NOMO-1 treated with DMSO at 0.1 percent for 48 hours (cell line): Measurements from ENCODE around the gene WDR87.
A peak's percentile ranks its signal among the peaks of the same experiment; 100 is the strongest.
"Not testable (repeated sequence)": the region's sequence is repeated elsewhere in the genome, so short reads cannot be mapped to it uniquely, and the experiment has no call there.

ENCODE experiments used
- DNase-seq: peaks from one replicate; lab custom pipeline; 2025; ENCODE audit not compliant: unreplicated experiment; lab: John Stamatoyannopoulos, UW

The WDR87 gene

DNA sequence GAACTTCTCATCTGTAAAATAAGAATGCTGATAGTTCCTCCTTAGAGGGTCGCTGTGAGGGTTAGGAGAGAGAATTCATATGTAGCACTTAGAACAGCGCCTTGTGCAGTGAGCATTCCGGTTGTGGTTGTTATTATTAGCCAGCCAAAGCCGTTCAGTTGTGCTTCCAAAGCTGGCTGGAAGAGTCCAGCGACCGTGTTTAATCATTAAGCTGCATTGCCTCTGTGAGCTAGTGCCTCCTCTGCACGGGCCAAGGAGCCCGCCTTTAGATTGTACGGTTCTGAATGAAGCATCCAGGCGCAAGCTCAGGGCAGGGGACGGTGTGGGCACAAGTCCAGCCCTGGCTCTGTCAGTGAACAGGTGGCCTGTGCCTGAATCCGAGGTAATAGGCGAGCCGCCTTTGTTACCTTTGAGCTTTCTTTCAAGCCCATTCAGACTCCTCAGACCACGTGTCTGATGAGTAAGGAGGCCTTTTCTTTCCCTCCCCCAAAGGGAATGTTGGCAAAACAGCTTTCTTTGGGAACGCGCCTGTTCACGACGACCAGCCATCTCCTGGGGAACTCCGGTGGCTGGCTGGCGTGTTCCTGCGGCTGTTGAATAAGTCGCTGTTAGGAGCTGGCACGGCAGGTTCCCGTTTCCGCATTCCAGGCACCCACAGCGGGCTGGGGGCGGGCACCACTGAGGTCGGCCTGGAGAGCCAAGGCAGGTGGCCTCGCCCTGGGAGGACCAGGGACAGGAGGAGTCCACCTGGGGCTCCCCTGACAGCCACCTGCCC is 25.7 kb upstream of the WDR87 start:
- peak; percentile 43 for DNase-seq

GRCh38 chr19:37930416-37930815 is 24.0 kb upstream of the WDR87 start:
- DNase-seq = no peak

DNA sequence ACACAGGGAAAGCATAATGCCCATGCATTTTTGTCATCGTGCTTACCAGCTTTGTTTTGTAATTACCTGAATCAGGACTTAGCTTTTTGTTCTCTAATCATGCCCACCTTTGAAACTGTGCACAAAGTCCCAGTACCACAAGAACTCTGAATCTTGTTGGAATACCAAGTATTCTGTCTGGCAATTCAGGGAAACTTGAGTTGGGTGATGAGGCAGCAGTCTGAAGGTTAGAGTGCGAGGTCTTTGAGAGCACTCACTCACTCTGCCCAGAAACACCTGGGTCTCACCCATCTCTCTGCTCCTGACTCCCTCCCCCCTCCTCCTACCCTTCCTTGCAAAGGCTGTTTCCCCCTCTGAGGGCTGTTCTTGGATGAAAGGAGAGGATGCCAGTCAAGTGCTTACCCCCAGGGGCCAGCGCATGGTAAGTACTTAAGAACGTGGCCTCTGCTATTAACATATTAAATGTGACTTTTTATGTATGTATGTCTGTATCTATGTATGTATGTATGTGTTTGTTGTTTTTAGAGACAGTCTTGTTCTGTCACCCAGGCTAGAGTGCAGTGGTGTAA is 23.0 kb upstream of the WDR87 start:
- DNase-seq = no peak

DNA sequence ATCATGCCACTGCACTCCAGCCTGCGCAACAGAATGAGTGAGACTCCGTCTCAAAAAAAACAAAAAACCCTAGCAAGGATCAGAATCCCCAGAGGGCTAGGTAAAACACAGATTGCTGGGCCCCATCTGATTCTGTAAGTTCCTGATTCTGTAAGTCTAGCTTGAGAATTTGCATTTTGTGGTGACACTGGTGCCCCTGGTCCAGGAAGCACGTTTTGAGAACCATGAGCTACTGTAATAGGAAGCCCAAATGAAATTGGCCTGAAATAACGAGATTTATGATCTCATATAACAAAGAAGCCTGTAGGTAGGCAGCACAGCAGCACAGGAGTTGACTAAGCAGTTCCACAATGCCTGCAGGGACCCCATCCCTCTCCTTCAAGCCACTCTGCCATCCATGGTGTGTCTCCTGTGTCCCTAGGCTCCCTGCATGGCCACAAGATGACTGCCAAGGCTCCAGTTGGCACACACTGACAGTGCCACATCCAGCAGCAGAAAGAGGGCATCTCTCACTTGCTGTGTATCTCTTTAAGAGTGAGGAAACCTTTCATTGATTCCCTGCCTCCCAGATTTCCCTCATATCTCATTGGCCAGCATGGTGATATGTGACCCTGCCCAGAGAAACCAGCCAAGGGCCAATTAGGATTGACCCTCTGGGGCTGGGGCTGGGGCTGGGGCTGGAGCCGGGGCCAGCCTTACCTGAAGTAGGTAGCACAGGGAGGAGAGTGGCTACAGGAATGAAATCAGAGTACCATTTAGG is 22.3 kb upstream of the WDR87 start:
- DNase-seq = peak; percentile 92

DNA sequence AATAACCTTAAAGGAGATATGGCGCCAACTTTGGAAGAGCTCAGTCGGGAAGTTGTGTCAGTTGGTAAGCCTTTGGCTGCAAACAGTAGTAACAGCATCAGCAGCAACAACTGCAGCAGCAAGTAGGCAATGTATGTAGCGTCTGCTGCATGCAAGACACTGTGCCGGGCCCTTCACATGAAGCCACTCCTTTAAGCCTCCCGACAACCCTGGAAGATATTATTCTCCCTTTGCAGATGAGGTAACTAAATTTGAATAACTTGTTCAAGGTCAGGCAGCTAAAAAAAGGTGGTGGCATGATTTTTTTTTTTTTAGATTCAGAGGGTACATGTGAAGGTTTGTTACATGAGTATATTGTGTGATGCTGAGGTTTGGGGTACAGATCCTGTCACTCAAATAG is 20.3 kb upstream of the WDR87 start:
- no peak for DNase-seq

- DNase-seq = no peak
These were observed 19.9 kb upstream of the WDR87 start for GRCh38 chr19:37926255-37926654.

- no peak for DNase-seq
These were observed 18.8 kb upstream of the WDR87 start for GRCh38 chr19:37925212-37925611.

DNA sequence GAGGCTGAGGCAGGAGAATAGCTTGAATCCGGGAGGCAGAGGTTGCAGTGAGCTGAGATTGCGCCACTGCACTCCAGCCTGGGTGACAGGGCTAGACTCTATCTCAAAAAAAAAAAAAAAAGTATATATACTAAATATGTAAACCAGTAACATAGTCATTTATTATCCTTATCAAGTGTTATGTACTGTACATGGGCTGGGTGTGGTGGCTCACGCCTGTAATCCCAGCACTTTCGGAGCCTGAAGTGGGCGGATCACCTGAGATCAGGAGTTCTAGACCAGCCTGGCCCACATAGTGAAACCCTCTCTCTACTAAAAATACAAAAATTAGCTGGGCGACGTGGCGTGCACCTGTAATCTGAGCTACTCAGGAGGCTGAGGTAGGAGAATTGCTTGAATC is 18.2 kb upstream of the WDR87 start:
- not testable (repeated sequence) for DNase-seq

GRCh38 chr19:37920591-37921450 is 14.4 kb upstream of the WDR87 start:
- no peak for DNase-seq

DNA sequence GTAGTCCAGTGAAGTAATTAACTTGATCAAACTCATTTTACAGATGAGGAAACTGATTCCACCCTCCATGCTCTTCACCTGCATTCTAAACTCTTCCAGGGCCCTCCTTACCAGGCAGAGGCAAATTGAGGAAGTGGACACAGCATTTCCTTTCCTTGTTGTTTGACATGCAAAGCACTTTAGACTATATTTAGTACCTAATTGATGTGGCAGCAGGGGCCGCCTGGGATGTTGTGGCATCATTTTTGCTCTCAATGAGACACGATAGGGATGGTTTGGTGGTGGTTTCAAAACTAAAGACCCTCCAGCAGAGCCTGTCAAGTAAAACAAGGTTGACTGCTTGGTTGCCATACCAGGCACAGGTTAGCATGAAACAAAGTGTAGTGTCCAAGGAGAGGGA is 8.5 kb upstream of the WDR87 start:
- DNase-seq = peak; percentile 81

DNA sequence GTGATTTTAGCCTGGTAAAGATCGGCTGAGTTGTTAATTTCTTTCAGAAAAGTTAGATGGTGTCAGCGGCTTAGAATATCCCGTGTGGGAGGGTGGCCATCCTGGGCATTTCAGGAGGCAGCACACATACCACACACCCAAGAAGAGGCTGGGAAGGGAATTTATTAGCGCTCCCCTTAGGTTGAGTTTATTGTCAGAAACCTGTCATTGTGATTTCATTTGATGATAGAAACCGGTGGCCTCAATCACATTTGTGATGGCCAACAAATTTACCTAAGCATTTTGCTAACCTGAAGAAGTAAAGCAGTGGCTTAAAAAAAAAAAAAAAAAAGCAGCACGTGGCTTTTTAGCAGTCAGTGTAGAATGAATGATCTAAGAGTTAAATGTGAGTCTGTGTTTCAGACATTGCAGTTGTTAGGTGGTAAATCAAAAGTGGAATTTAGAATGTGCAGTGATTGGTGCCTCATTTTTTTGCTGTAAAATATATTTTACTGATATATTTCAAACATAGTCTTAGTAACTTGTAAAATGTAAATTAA is 3.3 kb upstream of the WDR87 start:
- no peak for DNase-seq

GRCh38 chr19:37907735-37908455 is 1.5 kb upstream of the WDR87 start:
- DNase-seq = no peak

DNA sequence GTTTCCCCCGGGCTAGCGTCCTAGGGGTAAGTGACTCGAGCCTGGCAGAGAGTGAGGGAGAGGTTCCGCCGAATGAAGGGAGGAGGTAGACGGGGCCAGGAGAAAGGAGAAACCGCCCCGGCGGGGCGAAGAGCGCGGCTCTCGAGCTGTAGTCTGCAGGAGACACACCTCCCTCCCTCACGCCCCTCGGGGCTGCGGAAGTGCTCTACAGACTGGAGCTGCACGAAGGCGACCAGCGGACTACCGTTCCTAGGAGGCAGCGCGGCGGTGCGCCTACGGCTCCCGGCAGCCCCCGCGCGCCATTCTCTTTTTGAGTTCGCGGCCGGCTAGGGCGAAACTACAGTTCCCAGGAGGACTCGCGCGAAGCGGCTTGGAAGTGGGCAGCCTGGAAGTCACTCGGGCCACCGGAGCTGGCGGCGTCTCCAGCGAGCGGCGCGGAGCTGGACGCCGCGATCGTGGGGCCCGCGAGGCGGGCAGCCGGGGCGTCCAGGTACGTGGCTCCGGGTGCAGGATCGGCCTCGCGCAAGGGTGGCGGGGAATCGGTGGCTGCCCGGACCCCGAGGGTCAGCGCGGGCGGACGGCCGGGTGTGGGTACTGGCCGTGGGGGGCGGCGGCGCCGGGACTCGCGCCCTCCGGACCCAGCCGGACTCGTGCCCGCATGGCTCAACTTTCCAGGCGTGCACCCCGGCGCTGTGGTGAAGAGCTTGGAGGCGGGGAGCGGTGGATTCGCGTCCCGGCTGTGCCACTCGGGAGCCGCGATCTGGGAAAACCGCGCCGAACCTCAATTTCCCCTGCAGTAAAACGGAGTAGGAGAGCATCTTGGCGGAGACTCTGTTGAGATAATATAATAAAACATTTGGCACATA is 708 bp upstream of the WDR87 start, which contains the start of gene SIPA1L3:
Gene SIPA1L3 (plus strand): TSS at position 340 of the 866 bp plus-strand sequence. CDS start 174,358 bp downstream, outside the sequence.
- peak; percentile 96 for DNase-seq

GRCh38 chr19:37903096-37903495 is 3.3 kb downstream of the WDR87 start:
- no peak for DNase-seq

DNA sequence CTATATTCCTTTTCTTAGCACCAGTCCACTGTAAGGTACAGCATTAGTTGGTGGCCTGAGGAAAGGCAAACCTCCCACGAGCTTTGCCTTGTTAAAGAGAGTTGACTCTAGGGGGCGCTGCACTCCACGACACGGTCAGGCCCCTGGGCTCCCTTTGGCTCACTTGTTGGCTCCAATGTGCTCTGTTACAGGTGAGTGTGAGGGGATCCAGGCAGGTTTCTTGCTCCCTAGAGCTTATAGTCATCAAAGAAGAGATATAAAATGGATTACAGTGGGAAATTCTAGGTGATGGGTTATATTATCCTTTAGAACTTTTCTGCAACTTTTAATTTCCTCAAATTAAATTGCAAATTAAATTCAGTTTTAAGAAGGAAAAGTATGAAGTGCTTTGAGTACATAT is 3.7 kb downstream of the WDR87 start:
- DNase-seq = peak; percentile 70

DNA sequence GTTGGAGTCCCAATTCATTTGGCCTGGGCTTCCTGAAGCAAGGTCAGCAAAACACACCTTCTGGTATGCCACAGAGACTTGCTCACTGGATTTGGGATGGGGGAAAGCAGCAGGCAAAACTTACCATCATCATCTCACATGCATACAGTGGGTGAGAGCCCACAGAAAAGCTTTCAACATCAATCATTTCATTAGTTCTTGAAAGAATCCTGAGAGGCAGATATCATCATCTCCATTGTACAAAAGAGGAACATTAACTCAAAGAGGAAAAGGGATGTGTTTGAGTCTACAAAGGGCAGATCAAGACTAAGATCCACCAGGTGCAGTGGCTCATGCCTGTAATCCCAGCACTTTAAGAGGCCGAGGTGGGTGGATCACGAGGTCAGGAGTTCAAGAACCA is 6.4 kb downstream of the WDR87 start:
- no peak for DNase-seq

DNA sequence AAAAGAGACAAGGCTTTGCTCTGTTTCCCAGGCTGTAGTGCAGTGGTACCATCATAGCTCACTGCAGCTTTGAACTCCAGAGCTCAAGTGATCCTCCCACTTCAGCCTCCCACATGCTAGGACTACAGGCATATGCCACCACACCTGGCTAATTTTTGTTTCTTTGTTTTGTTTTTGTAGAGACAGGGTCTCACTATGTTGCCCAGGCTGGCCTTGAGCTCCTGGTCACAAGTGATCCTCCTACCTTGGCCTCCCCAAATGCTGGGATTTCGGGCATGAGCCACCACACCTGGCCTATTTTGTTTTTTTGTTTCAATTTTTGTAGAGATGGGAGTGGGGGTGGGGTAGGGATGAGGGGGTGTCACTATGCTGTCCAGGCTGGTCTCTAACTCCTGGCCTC is 6.9 kb downstream of the WDR87 start:
- no peak for DNase-seq

DNA sequence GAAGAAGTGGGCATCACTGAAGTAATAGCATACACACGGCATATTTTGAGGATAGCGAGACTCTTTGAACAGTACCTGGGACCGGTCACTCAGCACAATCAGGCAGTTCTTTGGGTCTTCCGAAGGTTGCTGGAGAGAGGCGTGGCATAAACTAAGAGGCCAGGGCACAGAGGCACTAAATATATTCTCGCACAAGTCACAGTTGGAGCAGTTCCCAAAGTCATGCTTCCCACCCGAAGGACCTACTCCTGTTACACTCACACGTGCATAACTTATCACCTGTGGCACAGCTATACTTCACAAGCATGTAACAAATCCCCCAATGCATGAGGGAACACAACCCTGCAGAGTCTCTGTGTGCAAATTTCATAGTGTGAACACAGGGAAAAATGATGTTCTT is 10.2 kb downstream of the WDR87 start:
- DNase-seq = no peak
